RWPE1 (cell line): ENCODE results near the gene WDR1.
A peak's percentile ranks its signal among the peaks of the same experiment; 100 is the strongest.

Source experiments
- CTCF ChIA-PET: fragments of 350-600 bp; sonication (Branson Sonifier 250); formaldehyde crosslinking; extraction: SDS; loops from one replicate; lab custom pipeline; 2021; lab: Yijun Ruan, JAX
- POLR2A ChIA-PET: fragments of 400-600 bp; formaldehyde crosslinking; extraction: SDS; loops from one replicate; lab custom pipeline; 2020; ENCODE audit warnings: antibody characterized with exemption; ENCODE audit not compliant: low non-redundant PET; lab: Yijun Ruan, JAX
- DNase-seq: peaks from one replicate; pipeline ENCODE4 v3.0.0; 2012; ENCODE audit warnings: low spot score
- H3K27ac ChIP-seq: fragments of 450-650 bp; 2 replicates; pipeline ENCODE4 v1.5.1; 2017
- CTCF ChIP-seq: fragments of 450-650 bp; conservative IDR thresholded peaks from 2 replicates; pipeline ENCODE4 v1.5.1; 2017; ENCODE audit warnings: low read depth, mild to moderate bottlenecking

The WDR1 gene

GRCh38 chr4:10078481-10079233, 37.9 kb downstream of the WDR1 start:
- POLR2A ChIA-PET = no interaction called here

DNA sequence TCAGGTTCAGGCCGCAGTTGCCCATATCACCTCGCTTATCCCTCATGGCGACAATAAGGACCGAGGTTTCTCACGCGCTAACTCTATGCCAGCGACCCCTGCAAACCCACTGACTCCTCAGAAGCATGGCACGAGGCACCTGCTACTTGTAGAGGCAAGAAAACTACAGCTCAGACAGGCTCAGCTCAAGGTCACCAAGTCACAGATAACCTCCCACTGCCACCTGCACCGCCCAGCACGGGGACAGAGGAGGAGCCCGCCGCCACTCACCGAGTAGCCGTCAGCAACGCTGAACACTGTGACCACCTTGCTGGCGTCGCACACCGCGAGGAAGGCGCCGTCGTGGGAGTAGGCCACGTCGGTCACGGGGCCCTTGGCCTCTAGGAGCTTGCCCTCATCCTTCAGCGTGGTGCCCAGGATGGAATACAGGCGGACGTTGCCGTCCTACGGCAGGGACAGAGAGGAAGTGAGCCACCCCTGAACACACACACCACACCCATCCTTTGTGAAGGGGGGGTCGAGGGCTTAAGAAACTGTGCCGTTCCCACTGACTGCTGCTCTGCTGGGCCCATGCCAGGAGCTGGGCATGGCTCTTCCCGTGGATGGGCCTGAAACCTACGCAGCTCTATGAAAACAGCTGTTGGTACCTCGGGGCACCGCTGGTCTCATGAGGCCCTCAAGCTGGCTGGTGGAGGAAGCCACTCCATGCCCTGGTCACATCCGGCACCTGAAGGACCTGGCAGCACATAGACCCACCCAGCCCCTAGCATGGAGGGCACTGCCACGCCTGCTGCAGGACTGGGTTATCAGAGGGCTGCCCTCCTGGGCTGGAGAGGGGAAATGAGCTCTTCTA, 38.9 kb downstream of the WDR1 start:
- CTCF ChIA-PET = interaction anchor here (0.6 kb wide), 1 partner anchor 36 kb away, joined by 3 read pairs; no protein-coding TSS in a partner anchor
- DNase-seq = no peak
- peak overlapping the region; percentile 57 for H3K27ac ChIP-seq
- POLR2A ChIA-PET = no interaction called here
- TF ChIP-seq CTCF = no peak

More at GRCh38 chr4:10078481-10079233, 37.9 kb downstream of the WDR1 start:
- TF ChIP-seq CTCF = no peak
- H3K27ac ChIP-seq = peak overlapping the region; percentile 57
- CTCF ChIA-PET = no interaction called here
- no peak for DNase-seq

GRCh38 chr4:10077076-10077475, 39.5 kb downstream of the WDR1 start:
- TF ChIP-seq CTCF = no peak
- ChIA-PET POLR2A (no interaction called here), CTCF (no interaction called here)
- no peak for DNase-seq
- H3K27ac ChIP-seq = peak overlapping the region; percentile 57

- POLR2A ChIA-PET = no interaction called here
- no peak for DNase-seq
- TF ChIP-seq CTCF = no peak
- CTCF ChIA-PET = interaction anchor here (0.6 kb wide), 1 partner anchor 12 kb away, joined by 3 read pairs; no protein-coding TSS in a partner anchor
- peak overlapping the region; percentile 57 for H3K27ac ChIP-seq
Observed at GRCh38 chr4:10075953-10076391, 40.6 kb downstream of the WDR1 start.

DNA sequence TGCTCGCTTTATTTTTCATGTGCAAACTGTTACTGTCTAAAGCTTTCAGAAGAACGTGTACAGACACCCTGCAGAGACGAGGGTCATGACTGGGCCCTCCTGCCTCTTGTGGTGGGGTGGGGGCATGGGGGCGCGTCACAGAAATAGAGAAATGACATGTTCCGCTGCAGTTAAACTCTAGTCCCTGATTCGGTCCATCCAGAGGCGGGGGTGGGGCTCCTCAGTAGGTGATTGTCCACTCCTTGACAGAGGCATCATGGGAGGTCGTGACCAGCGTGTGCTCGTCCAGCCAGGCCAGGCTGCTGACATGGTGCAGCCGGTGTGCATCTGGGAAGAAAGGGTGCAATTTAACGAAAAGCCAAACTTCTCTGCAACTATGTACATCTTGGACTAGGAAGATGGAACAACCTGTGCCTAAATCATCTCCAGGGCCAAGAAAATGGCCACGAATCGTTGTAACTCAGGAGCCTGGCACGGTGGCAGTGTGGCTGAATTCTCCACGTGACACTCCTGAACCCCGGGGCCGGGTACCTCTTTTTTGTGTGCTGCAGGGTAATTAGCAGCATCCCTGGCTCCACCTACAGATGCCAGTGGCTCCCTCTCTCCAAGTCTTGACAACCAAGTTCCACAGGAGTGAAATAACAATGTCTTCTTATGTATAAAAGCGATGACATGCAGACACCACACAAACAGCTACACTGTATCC, 41.3 kb downstream of the WDR1 start:
- H3K27ac ChIP-seq = peak overlapping the region; percentile 57
- TF ChIP-seq CTCF = no peak
- no peak for DNase-seq
- ChIA-PET POLR2A (no interaction called here), CTCF (interaction anchor here (0.6 kb wide), 1 partner anchor 11 kb away, joined by 3 read pairs; no protein-coding TSS in a partner anchor)

DNA sequence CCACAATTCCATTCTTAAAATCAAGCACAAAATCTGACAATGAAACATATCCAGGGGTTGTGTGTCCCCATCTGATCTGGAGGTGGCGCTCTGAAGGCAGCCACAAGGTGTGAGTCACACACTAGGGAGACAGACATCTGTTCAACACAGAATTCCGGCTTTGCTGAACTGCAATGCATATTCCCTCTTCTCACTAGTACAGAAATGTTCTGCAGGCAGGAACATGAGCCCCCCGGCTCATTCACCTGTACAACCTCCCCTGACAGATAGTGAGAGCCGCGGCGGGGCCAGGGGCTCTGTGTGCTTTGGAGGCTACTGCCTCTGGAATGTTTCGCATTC, 41.9 kb downstream of the WDR1 start:
- TF ChIP-seq CTCF = peak; percentile 33; the same call in 1 of the 2 replicates
- peak overlapping the region; percentile 57 for H3K27ac ChIP-seq
- ChIA-PET CTCF (no interaction called here), POLR2A (no interaction called here)
- peak; percentile 29 for DNase-seq
